RWPE1 (cell line): ENCODE measurements around the gene PLSCR5.

ENCODE experiments used
- CTCF ChIA-PET: fragments of 350-600 bp; sonication (Branson Sonifier 250); formaldehyde crosslinking; extraction: SDS; loops from one replicate; lab custom pipeline; 2021; lab: Yijun Ruan, JAX
- POLR2A ChIA-PET: fragments of 400-600 bp; formaldehyde crosslinking; extraction: SDS; loops from one replicate; lab custom pipeline; 2020; ENCODE audit warnings: antibody characterized with exemption; ENCODE audit not compliant: low non-redundant PET; lab: Yijun Ruan, JAX
- DNase-seq: peaks from one replicate; pipeline ENCODE4 v3.0.0; 2012; ENCODE audit warnings: low spot score
- H3K27ac ChIP-seq: fragments of 450-650 bp; 2 replicates; pipeline ENCODE4 v1.5.1; 2017
- TF ChIP-seq, protein P1 (sequence below): fragments of 450-650 bp; conservative IDR thresholded peaks from 2 replicates; pipeline ENCODE4 v1.5.1; 2017; ENCODE audit warnings: low read depth, mild to moderate bottlenecking

Gene PLSCR5

DNA sequence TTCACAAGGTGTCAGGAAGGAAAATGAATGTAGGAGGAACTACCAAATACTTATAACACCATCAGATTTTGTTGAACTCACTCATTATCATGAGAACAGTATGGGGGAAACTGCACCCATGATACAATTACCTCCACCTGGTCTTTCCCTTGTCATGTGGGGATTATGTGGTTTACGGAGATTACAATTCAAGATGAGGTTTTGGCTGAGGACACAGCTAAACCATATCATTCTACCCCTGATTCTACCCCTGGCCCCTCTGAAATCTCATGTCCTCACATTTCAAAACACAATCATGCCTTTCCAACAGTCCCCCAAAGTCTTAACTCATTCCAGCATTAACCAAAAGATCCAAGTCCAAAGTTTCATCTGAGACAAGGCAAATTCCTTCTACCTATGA, 43.7 kb downstream of the PLSCR5 start:
- ChIA-PET POLR2A (no interaction called here), CTCF (interaction anchor here (0.5 to 0.6 kb wide), 2 partner anchors 404 to 1515 kb away, joined by 3 read pairs; no protein-coding TSS in a partner anchor)
- no peak overlapping the region for H3K27ac ChIP-seq
- TF ChIP-seq, protein P1, sequence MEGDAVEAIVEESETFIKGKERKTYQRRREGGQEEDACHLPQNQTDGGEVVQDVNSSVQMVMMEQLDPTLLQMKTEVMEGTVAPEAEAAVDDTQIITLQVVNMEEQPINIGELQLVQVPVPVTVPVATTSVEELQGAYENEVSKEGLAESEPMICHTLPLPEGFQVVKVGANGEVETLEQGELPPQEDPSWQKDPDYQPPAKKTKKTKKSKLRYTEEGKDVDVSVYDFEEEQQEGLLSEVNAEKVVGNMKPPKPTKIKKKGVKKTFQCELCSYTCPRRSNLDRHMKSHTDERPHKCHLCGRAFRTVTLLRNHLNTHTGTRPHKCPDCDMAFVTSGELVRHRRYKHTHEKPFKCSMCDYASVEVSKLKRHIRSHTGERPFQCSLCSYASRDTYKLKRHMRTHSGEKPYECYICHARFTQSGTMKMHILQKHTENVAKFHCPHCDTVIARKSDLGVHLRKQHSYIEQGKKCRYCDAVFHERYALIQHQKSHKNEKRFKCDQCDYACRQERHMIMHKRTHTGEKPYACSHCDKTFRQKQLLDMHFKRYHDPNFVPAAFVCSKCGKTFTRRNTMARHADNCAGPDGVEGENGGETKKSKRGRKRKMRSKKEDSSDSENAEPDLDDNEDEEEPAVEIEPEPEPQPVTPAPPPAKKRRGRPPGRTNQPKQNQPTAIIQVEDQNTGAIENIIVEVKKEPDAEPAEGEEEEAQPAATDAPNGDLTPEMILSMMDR, result no peak
- no peak for DNase-seq

DNA sequence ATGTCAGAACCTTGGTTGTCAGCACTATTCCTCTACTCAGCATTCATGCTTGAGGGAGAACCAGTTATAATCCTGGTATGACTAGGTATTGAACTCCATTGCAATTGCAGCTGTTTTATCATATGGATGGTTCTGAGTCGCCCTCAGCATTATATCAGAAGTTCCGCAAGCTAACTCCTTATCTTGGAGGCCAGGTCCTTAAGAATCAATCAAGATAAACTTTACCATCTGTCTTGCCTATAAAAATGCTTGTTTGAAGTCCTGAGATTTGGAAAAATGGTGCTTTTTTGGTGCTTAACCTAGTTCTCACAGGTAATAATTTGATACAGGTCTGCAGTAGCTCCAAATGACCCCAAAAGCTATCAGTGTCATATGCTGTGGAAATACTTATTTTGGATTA, 44.5 kb downstream of the PLSCR5 start:
- CTCF ChIA-PET, result interaction anchor here (0.6 kb wide), 1 partner anchor 21 kb away, joined by 3 read pairs; no protein-coding TSS in a partner anchor
- H3K27ac ChIP-seq, result no peak overlapping the region
- POLR2A ChIA-PET, result no interaction called here
- DNase-seq, result no peak
- TF ChIP-seq, protein P1, result no peak

DNA sequence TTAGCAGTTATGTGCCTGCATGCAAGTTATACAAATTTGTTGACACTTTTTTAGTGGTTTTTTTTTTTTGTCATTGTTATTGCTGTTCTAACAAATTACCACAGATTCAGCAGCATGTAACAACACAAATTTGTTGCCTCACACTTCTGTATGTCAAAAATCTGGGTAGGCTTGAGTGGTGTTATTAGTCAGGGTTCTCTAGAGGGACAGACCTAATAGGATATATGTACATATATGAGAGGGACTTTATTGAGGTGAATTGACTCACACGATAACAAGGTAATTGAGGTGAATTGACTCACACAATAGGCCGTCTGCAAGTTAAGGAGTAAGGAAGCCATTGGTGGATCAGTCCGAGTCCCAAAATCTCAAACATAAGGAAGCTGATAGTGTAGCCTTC, 45.8 kb downstream of the PLSCR5 start:
- no peak overlapping the region for H3K27ac ChIP-seq
- TF ChIP-seq, protein P1, result no peak
- CTCF ChIA-PET, result no interaction called here
- POLR2A ChIA-PET, result no interaction called here
- DNase-seq, result no peak

DNA sequence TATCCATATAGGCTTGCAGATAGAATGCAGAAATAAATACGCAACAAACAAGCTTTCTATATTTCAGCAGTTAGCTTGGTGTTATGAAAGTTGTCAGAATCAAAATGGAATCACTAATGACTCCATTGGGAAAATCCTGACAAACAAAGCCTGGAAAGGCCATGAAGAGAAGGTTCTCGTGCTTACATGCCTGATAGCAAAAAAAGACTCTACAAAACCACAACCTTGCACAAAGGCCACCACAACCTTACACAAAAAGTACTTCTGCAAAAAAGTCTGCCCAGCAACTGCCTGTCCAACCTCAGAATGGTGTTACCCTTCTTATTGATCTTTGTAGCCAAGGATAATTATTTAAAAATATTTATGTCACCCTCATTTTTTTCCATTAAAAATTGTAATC, 46.4 kb downstream of the PLSCR5 start:
- ChIA-PET CTCF (no interaction called here), POLR2A (no interaction called here)
- TF ChIP-seq, protein P1, result no peak
- DNase-seq, result no peak
- no peak overlapping the region for H3K27ac ChIP-seq

DNA sequence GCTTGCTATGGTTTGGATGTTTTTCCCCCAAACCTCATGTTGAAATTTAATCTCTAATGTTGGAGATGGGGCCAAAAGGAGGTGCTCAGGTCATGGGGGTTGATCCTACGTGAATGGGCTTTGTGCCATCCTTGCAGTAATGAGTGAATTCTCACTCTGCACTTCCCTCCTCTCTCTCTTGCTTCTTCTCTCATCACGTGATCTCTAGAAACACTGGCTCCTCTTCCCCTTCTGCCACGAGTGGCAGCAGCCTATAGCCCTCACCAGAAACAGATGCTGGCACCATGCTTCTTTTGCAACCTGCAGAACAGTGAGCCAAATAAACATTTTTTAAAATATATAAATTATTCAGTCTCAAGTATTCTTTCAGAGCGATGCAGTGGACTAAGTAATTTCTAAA, 47.4 kb downstream of the PLSCR5 start:
- POLR2A ChIA-PET, result no interaction called here
- no peak overlapping the region for H3K27ac ChIP-seq
- TF ChIP-seq, protein P1, result no peak
- CTCF ChIA-PET, result no interaction called here
- no peak for DNase-seq

DNA sequence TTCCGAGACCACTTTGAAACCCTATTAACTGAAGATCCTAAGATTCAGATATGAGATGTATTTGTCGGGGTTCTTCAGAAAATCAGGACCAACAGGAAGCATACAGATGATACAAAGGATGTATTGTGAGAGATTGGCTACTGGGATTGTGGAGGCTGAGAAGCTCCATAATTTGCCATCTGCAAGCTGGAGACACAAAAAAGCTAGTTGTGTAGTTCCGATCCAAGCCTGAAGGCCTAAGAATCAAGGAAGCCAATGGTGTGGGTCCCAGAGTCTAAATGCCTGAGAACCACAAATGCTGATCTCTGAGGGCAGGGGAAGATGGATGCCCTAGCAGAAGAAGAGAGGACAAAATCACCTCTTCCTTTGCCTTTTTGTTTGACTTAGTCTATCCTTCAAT, 49.8 kb downstream of the PLSCR5 start:
- H3K27ac ChIP-seq, result no peak overlapping the region
- ChIA-PET CTCF (interaction anchor here (0.6 kb wide), 1 partner anchor 26 kb away, joined by 3 read pairs; no protein-coding TSS in a partner anchor), POLR2A (no interaction called here)
- DNase-seq, result no peak
- TF ChIP-seq, protein P1, result no peak
